Ammon's horn (tissue), 1 donor: ENCODE data around the gene NGEF.

Experiments
- DNase-seq: peaks from one replicate; pipeline ENCODE4 v3.0.0-alpha.2; 2016; ENCODE audit warnings: low spot score

Gene NGEF

GRCh38 chr2:232999354-232999753, 13.7 kb downstream of the NGEF start:
- no peak for DNase-seq

- no peak for DNase-seq
Measured at GRCh38 chr2:232998666-232998985, 14.4 kb downstream of the NGEF start.

GRCh38 chr2:232997749-232998665, 15.0 kb downstream of the NGEF start:
- DNase-seq: peak; percentile 19

GRCh38 chr2:232994446-232994845, 18.6 kb downstream of the NGEF start:
- no peak for DNase-seq

GRCh38 chr2:232993231-232993821, 19.7 kb downstream of the NGEF start:
- DNase-seq: no peak

- DNase-seq: no peak
Measured at GRCh38 chr2:232986155-232986554, 26.9 kb downstream of the NGEF start.

GRCh38 chr2:232984451-232985207, 28.4 kb downstream of the NGEF start:
- DNase-seq: peak; percentile 28

GRCh38 chr2:232983669-232984140, 29.4 kb downstream of the NGEF start:
- no peak for DNase-seq

- no peak for DNase-seq
Measured at GRCh38 chr2:232982926-232983668, 30.0 kb downstream of the NGEF start.

GRCh38 chr2:232981767-232982360, 31.2 kb downstream of the NGEF start:
- no peak for DNase-seq

- no peak for DNase-seq
Measured at GRCh38 chr2:232981356-232981755, 31.7 kb downstream of the NGEF start.

- no peak for DNase-seq
Measured at GRCh38 chr2:232980683-232981082, 32.4 kb downstream of the NGEF start.

GRCh38 chr2:232979871-232980461, 33.1 kb downstream of the NGEF start:
- no peak for DNase-seq

- no peak for DNase-seq
Measured at GRCh38 chr2:232977438-232977971, 35.6 kb downstream of the NGEF start.

- DNase-seq: no peak
Measured at GRCh38 chr2:232976666-232977437, 36.2 kb downstream of the NGEF start.

- DNase-seq: no peak
Measured at GRCh38 chr2:232976176-232976575, 36.9 kb downstream of the NGEF start.

- no peak for DNase-seq
Measured at GRCh38 chr2:232974396-232974795, 38.7 kb downstream of the NGEF start.

GRCh38 chr2:232973796-232974195, 39.3 kb downstream of the NGEF start:
- DNase-seq: no peak

- no peak for DNase-seq
Measured at GRCh38 chr2:232973011-232973735, 39.9 kb downstream of the NGEF start.
